GM10847 (cell line): ENCODE results near the gene TMCO4.

Experiments
- POLR2A ChIP-seq: IDR thresholded peaks from 2 replicates; pipeline ENCODE4 v1.6.1; 2011; ENCODE audit not compliant: insufficient read length; ENCODE audit errors: extremely low read depth

Gene TMCO4

DNA sequence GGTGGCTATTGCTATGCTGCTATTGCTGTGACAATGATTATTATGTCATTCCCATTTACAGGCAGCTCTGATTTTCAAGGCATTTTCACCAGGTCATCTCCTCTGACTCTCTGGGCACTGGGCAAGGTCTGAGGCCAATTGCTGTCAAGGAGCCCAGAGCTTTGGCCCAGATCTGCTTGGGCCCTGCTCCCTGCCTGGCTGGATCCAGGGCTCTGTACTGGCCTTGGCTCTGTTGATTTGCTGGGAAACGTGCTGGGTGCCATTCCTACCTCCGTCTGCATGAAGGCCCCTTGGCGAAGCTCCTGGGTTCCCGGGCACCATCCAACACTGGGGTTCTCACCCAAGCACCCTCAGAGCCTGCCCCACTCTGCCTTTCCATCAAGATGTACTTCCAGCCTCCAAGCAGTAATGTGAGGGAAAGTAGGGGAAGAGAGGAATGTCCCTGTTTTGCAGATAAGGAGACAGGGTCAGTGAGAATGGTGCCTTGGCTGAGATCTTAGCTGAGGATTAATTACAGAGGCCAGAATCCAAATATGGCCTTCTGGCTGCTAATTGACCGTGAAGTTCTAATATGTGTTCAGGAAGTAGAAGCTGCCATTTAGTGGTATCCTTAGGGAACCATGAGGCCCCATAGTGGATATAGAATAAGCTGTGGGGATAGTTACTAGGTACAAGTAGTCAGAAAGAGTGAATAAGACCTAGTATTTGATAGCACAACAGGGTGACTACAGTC, 71.1 kb downstream of the TMCO4 start:
- TF ChIP-seq POLR2A, result no peak

DNA sequence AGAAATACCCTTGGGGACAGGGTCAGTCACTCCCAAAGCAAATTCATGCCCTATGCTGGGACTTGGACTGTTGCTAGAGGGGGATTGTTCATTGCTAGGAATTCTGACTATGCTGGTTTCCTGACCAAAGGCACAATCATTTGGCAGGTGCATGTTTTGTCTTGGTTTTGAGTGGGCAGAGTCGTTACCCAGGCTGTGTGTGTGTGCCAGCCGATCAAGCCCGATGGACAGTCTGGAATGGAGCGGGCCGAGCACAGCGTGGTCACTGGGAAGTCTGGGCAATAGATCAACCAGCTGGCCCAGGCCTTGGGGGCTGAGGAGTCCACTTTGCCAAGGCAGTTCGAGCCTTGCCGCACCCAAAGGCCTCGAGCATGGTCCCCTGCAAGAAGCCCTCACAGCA, 74.1 kb downstream of the TMCO4 start:
- no peak for TF ChIP-seq POLR2A

DNA sequence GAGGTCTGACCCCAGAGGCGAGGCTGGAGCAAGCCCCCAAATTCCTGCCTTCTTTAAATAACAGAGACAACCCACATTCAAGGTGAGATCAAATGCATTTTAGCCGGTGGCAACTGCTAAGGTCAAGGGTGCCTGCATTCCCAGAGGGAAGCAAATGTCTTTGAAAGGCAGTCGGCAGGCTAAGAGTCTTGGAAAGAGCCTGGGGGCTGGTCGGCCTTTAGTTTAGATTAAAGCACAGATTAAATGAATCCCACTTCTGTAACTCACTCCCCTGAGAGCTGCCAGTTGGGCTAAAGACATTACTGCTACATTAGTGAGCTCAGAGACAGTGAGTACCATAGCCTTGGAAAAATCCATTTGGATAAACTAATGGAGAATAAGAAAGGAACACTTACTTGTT, 75.8 kb downstream of the TMCO4 start:
- no peak for TF ChIP-seq POLR2A

DNA sequence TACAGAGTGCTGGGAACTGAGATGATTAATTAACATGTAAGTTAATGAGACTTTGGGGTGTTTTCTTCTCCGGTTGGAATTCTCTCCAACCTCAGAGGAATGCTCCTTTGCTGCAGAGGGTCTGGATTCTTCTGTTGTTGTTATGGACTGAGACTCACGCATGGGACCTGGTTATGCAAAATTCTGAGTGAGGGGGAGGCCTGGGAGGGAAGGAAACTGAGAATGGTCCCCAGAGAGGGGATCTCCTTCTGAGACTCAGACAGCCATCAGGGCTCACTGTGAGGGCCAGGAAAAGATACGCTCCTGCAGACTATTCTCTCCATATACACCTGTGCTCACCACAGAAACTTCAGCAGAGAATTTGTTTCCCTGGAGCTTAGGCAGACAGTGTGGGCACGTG, 78.7 kb downstream of the TMCO4 start:
- no peak for TF ChIP-seq POLR2A

DNA sequence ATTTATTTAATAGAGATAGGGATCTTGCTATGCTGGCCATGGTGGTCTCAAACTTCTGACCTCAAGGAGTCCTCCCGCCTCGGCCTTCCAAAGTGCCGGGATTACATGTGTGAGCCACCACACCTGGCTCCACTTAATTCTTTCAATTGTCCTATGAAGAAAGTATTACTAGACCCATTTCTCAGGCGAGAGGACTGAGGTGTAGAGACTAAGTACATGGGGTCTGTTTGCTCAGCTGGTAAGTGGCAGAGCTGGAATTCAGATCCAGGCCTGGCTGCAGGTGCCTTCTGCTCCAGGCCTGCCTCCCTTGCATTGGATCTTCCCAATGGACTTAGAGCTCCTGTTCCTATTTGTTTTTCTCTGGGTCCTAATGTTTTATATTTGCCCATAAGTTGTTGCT, 79.5 kb downstream of the TMCO4 start:
- no peak for TF ChIP-seq POLR2A

- TF ChIP-seq POLR2A, result no peak
Measured at GRCh38 chr1:19717467-19717866, 82.2 kb downstream of the TMCO4 start.

DNA sequence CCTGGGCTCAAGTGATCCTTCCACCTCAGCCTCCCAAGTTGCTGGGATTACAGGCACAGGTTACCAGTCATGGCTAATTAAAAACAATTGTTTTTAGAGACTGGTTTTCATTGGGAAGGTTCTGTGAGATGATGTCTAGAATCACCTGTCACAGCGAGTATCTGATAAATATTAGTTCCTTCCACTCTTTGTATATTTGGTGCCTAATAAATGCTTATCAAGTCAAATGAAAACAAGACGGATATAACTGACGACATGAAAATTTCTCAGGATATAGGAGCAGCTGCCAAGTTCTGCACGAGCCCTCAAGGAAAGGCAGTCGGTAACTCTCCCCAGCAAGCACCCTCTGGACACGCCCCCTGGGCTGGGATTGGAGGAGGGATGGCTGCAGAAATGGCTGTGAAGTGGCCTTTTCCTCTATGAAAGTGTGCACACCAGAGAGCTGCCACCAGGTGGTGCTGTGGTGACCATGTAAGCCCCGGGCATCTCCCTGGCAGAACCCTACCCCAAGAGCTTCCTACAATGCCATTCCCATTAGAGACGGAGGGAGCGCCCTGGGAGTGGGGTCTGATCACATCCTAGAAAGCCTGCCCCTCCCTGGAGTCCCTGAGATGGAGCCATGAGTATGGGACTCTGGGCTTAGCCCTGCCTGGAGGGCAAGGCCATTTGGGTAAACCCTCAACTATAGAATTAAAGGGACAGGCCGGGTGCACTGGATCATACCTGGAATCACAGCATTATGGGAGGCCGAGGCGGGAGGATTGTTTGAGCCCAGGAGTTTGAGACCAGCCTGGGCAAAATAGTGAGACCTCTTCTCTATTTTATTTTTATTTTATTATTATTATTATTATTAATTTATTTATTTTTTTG, 84.1 kb downstream of the TMCO4 start:
- no peak for TF ChIP-seq POLR2A

DNA sequence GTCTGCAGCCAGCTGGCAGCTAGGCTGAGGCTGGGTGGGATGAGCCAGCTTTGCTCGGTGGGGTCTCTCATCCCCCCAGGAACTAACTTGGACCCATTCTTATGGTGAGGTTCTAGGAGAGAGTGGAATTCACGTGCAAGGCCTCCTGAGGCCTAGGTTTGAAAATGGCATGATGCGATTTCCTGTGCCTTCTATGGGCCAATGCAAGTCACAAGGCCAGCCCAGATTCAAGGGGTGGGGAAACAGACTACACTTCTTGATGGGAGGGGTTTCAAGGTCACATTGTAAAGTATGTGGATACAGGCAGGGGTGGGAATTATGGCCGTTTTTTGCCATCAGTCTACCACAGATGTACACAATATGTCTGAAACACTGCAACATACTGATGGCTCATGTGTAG, 86.8 kb downstream of the TMCO4 start:
- no peak for TF ChIP-seq POLR2A

DNA sequence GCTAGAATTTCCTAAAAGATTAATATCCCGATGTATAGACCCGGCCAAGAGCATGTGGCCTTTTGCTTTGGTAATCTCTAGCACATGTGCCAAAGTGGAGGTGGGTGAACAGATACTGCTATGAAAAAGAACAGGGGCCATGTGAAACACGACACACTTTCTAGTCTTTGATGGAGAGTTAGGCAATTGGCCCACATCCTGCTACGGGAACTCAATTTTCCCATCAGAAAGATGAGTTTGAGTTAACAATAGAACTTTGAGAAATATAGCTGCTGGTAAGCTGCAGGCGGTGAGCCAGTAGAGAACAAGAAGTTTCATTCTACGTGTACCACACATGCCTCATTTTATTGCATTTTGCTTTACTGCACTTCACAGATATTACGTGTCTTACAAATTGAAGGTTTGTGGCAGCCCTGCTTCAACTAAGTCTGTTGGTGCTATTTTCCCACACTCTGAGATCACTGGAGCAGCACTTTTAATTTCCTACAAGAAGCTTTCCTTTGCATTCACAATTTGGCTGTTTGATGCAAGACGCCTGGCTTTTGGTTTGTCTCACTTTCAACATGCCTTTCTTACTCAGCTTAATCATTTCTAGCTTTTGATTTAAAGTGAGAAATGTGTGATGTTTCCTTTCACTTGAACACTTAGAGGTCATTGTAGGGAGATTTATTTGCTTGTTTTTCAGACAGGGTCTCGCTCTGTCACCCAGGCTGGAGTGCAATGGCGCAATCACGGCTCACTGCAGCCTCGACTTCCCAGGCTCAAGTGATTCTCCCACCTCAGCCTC, 88.7 kb downstream of the TMCO4 start:
- TF ChIP-seq POLR2A, result no peak

DNA sequence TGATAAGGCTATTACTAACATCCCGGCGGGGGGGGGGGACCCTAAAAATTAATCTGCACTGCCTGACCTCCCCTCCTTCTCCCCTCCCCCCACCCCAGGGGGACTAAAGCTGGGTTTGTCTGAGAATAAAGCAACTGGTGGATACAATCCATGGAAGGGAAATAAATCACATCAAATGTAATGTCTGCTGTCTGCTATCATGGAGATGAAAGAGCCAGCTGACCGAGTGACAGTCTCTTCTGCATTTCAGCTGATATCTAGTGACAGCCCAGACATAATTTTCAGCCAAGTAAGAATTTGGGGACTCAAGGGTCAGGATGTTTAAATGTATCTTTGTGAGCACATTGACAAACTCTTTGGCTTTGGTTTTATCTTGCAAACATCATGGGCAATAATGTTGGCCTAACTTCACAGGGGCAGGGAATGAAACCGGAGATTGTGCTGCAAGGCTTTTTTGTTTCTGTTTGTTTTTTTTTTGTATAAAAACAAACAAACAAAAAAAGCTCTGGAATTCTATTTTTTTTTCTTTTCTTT, 90.4 kb downstream of the TMCO4 start:
- TF ChIP-seq POLR2A, result no peak

- no peak for TF ChIP-seq POLR2A
Measured at GRCh38 chr1:19708567-19709110, 91.1 kb downstream of the TMCO4 start.

DNA sequence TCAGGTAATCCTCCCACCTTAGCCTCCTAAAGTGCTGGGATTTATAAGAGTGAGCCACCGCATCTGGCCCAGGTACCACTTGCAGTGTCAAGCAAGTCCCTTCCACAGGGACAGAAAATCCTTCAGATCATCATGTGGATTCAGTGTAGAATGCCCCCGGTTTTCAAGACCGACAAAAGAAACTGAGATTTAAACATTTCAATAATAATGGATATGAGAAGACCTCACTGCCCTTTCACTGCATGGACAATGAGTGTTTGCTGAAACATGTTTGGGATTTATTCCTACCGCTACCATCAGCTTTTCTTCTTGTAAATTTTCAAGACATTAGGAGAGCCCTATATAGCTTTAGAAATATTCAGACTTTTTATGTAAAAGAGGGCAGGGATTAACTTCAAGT, 93.6 kb downstream of the TMCO4 start:
- no peak for TF ChIP-seq POLR2A

DNA sequence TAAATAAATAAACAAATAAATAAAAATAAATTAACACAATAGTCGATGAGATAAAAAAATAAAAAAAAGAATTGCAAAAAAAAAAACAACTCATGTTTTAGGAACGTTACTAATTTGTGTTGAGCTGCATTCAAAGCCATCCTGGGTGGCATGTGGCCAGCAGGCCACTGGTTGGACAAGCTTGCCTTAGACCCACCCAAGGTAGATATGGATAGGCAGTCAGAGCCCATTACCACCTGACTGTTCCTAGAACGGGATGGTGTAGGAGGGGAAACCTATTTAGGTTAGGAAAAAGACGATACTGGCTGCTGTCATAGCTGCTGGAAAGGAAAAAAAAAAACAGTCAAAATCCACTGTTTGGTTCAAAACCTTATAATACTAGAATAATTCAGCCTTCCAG, 94.3 kb downstream of the TMCO4 start:
- TF ChIP-seq POLR2A, result no peak

DNA sequence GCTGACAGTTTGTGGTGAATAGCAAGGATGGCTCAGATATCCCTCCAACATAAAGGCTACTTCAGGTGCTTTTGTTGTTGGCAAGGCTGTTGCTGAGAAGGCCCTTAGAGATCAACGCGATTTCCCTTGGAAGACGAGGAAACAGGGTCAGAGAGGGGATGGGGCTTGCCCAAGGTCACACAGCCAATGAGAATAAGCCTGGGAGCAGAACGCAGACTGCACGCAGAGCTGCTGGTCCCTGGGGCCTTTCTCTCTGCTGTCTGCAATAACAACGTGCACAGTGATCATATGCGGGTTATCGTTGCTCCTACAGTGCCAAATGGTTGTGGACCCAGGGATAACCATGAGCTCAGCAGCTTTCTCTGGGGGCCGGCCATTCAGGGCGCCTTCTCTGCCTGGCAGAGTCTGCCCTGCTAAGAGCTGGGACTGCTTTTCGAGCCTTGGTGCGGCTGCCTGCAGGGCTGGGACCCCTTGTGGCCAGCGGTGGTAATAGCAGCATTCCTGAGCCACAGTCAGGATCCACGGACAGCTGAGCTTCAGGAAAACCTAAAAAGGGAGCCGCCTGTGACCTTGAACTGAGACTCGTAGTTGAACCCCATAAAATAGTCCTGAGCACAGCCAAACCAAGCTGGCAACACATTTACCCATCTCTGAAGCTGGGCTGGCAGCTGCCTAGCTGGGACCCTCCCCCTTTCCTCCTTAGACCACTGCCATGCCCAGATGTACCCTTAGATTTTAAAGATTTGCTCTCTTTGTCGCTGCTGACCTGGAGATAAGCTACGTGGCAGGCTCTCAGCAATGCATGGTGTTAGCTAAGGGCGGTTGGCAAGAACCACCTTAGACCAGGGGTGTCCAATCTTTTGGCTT, 95.2 kb downstream of the TMCO4 start:
- no peak for TF ChIP-seq POLR2A
